H9 (cell line): ENCODE data around the gene TRAK1. TPM values are rescaled to one million over a fixed set of nuclear protein-coding genes. Genes with fewer than 3 reads are reported as not detected.

Experiments
- DNase-seq: peaks from one replicate; pipeline ENCODE4 v3.0.0-alpha.2; 2017
- H2AFZ ChIP-seq: one replicate; pipeline ENCODE4 v1.6.1; 2013; ENCODE audit warnings: mild to moderate bottlenecking, low read length, control low read depth, moderate library complexity
- H2AK5ac ChIP-seq: 2 replicates; pipeline ENCODE4 v1.6.1; 2013; ENCODE audit warnings: low read length, control low read depth, mixed read lengths; ENCODE audit not compliant: insufficient read length
- H2BK120ac ChIP-seq: one replicate; pipeline ENCODE4 v1.6.1; 2013; ENCODE audit warnings: low read depth, mild to moderate bottlenecking, low read length, control low read depth, inconsistent platforms; ENCODE audit not compliant: poor library complexity, severe bottlenecking
- H2BK12ac ChIP-seq: 2 replicates; pipeline ENCODE4 v1.6.1; 2013; ENCODE audit warnings: low read length, control low read depth, mixed read lengths, low read depth; ENCODE audit not compliant: insufficient read length
- H2BK15ac ChIP-seq: 2 replicates; pipeline ENCODE4 v1.6.1; 2013; ENCODE audit warnings: low read depth, low read length, control low read depth
- H2BK20ac ChIP-seq: one replicate; pipeline ENCODE4 v1.6.1; 2013; ENCODE audit warnings: low read depth, mild to moderate bottlenecking, low read length, control low read depth, inconsistent platforms; ENCODE audit not compliant: poor library complexity, severe bottlenecking
- H2BK5ac ChIP-seq: 2 replicates; pipeline ENCODE4 v1.6.1; 2013; ENCODE audit warnings: low read length, control low read depth, mixed read lengths; ENCODE audit not compliant: insufficient read length
- H3K14ac ChIP-seq: 2 replicates; pipeline ENCODE4 v1.6.1; 2013; ENCODE audit warnings: low read length, control low read depth; ENCODE audit not compliant: insufficient read depth
- H3K18ac ChIP-seq: 2 replicates; pipeline ENCODE4 v1.6.1; 2013; ENCODE audit warnings: low read depth, mild to moderate bottlenecking, mixed read lengths, low read length, control low read depth; ENCODE audit not compliant: insufficient read length
- H3K23ac ChIP-seq: 2 replicates; pipeline ENCODE4 v1.6.1; 2013; ENCODE audit warnings: low read length, control low read depth, mixed read lengths, low read depth; ENCODE audit not compliant: insufficient read length
- H3K23me2 ChIP-seq: 2 replicates; pipeline ENCODE4 v1.6.1; 2013; ENCODE audit warnings: low read depth, mild to moderate bottlenecking, mixed read lengths, low read length, control low read depth; ENCODE audit not compliant: insufficient read length, poor library complexity, severe bottlenecking
- H3K27ac ChIP-seq: 2 replicates; pipeline ENCODE4 v1.5.1; 2013; ENCODE audit warnings: low read length, control low read depth, mixed read lengths, low read depth; ENCODE audit not compliant: insufficient read length
- H3K27me3 ChIP-seq: 2 replicates; pipeline ENCODE4 v1.6.1; 2013; ENCODE audit warnings: low read length, control low read depth, inconsistent platforms; ENCODE audit not compliant: insufficient read depth
- H3K4ac ChIP-seq: 2 replicates; pipeline ENCODE4 v1.6.1; 2013; ENCODE audit warnings: low read depth, mild to moderate bottlenecking, control low read depth, inconsistent platforms, low read length, moderate library complexity
- H3K4me1 ChIP-seq: 2 replicates; pipeline ENCODE4 v1.6.1; 2013; ENCODE audit warnings: low read length, control low read depth, inconsistent platforms; ENCODE audit not compliant: insufficient read depth
- H3K4me2 ChIP-seq: 2 replicates; pipeline ENCODE4 v1.6.1; 2013; ENCODE audit warnings: low read length, control low read depth, mixed read lengths; ENCODE audit not compliant: insufficient read length, insufficient read depth
- H3K56ac ChIP-seq: 2 replicates; pipeline ENCODE4 v1.6.1; 2013; ENCODE audit warnings: low read depth, mild to moderate bottlenecking, mixed read lengths, low read length, control low read depth; ENCODE audit not compliant: insufficient read length
- H3K79me1 ChIP-seq: 2 replicates; pipeline ENCODE4 v1.6.1; 2013; ENCODE audit warnings: low read depth, mild to moderate bottlenecking, moderate library complexity, low read length, control low read depth, inconsistent platforms; ENCODE audit not compliant: insufficient read depth, poor library complexity, severe bottlenecking
- H3K79me2 ChIP-seq: 2 replicates; pipeline ENCODE4 v1.6.1; 2013; ENCODE audit warnings: low read length, control low read depth, inconsistent platforms; ENCODE audit not compliant: insufficient read depth
- H3K9ac ChIP-seq: 2 replicates; pipeline ENCODE4 v1.6.1; 2013; ENCODE audit warnings: low read length, control low read depth, mixed read lengths; ENCODE audit not compliant: insufficient read length; ENCODE audit errors: extremely low read depth
- H3K9me3 ChIP-seq: one replicate; pipeline ENCODE4 v1.6.1; 2013; ENCODE audit warnings: low read depth, low read length, inconsistent platforms; ENCODE audit not compliant: control insufficient read depth
- H3T11ph ChIP-seq: one replicate; pipeline ENCODE4 v1.6.1; 2013; ENCODE audit warnings: mild to moderate bottlenecking, low read length, control low read depth, inconsistent platforms
- H4K20me1 ChIP-seq: one replicate; pipeline ENCODE4 v1.6.1; 2013; ENCODE audit not compliant: control insufficient read depth, insufficient read length, insufficient read depth
- H4K5ac ChIP-seq: 2 replicates; pipeline ENCODE4 v1.6.1; 2013; ENCODE audit warnings: low read depth, mild to moderate bottlenecking, mixed read lengths, low read length, control low read depth; ENCODE audit not compliant: insufficient read length
- H4K8ac ChIP-seq: replicated peaks from 2 replicates; pipeline ENCODE4 v1.6.1; 2013; ENCODE audit warnings: low read length, control low read depth, mixed read lengths, low read depth; ENCODE audit not compliant: insufficient read length
- H4K91ac ChIP-seq: 2 replicates; pipeline ENCODE4 v1.6.1; 2013; ENCODE audit warnings: low read depth, mild to moderate bottlenecking, moderate library complexity, mixed read lengths, low read length, control low read depth; ENCODE audit not compliant: insufficient read length
- H3K27ac Mint-ChIP-seq, 3 experiments: 2 replicates in 2 of 3; 3 replicates in 1 of 3; pipeline ENCODE4 v1.8.0; 2020 to 2021; ENCODE audit warnings: mixed read lengths in 3 of 3, mild to moderate bottlenecking in 1 of 3, moderate library complexity in 1 of 3
- H3K27me3 Mint-ChIP-seq: 2 replicates; pipeline ENCODE4 v1.8.0; 2021; ENCODE audit warnings: low read depth, mild to moderate bottlenecking, moderate library complexity, mixed read lengths
- H3K36me3 Mint-ChIP-seq, 3 experiments: 2 replicates in 2 of 3; 3 replicates in 1 of 3; pipeline ENCODE4 v1.8.0; 2020 to 2021; ENCODE audit warnings: low read depth in 3 of 3, mixed read lengths in 3 of 3; ENCODE audit not compliant: insufficient read depth in 1 of 3
- H3K4me1 Mint-ChIP-seq, 2 experiments: 2 replicates each; pipeline ENCODE4 v1.8.0; 2020; ENCODE audit warnings: mixed read lengths in 2 of 2
- H3K4me3 Mint-ChIP-seq, 2 experiments: 2 replicates in 1 of 2; 3 replicates in 1 of 2; pipeline ENCODE4 v1.8.0; 2020 to 2021; ENCODE audit warnings: mild to moderate bottlenecking in 2 of 2, mixed read lengths in 2 of 2, moderate library complexity in 1 of 2
- H3K9me3 Mint-ChIP-seq, 2 experiments: 2 replicates in 1 of 2; 3 replicates in 1 of 2; pipeline ENCODE4 v1.8.0; 2020; ENCODE audit warnings: mild to moderate bottlenecking in 2 of 2, mixed read lengths in 2 of 2, moderate library complexity in 1 of 2
- CTCF ChIP-seq: fragments of 200-600 bp; sonication (generic); conservative IDR thresholded peaks from 3 replicates; pipeline ENCODE4 v1.8.0; 2021; ENCODE audit warnings: antibody characterized with exemption, mild to moderate bottlenecking
- WGBS: extraction: QIAGEN DNeasy Blood & Tissue Kit; methylation state at CpG from one replicate; pipeline ENCODE4 v1.1.7; 2013; ENCODE audit warnings: missing lambda C conversion rate, low lambda C conversion rate, mixed read lengths; ENCODE audit not compliant: insufficient read length; ENCODE audit errors: extremely low coverage; 5-methylcytosine and 5-hydroxymethylcytosine counted together
- total RNA-seq: library from RNA; stranded (reverse); gene quantifications from 2 replicates; pipeline ENCODE4 v1.2.1, GENCODE V29; 2021

Gene TRAK1
- total RNA-seq, 1 experiment from 2014 or later = 34.2 TPM

- Mint-ChIP-seq H3K27me3 (no peaks in the 10 kb centered on the region; the same call in 1 of the 2 replicates), H3K4me1 (peaks cover 7 to 11% of the 10 kb centered on the region in 2 experiments), H3K27ac (peak overlapping the region in 1 of 3 experiments; percentile 29; a peak in 1 of 7 replicates), H3K9me3 (no peaks in the 10 kb centered on the region), H3K4me3 (no peak overlapping the region), H3K36me3 (no peaks in the 10 kb centered on the region)
- Histone ChIP-seq H3K79me2 (no peaks in the 10 kb centered on the region), H4K91ac (no peak overlapping the region), H3K18ac (no peak overlapping the region), H4K5ac (no peak overlapping the region), H2BK12ac (no peak overlapping the region), H3K9me3 (no peaks in the 10 kb centered on the region), H2BK120ac (no peak overlapping the region), H2AFZ (no peak overlapping the region), H3K14ac (no peak overlapping the region), H3K9ac (no peak overlapping the region), H3K27me3 (no peaks in the 10 kb centered on the region), H3K23ac (no peak overlapping the region), H3K4ac (no peak overlapping the region), H3K4me2 (no peak overlapping the region), H2BK20ac (no peak overlapping the region), H2BK15ac (no peak overlapping the region), H4K8ac (no peak overlapping the region), H3K4me1 (no peaks in the 10 kb centered on the region), H3K56ac (no peak overlapping the region), H3K23me2 (no peaks in the 10 kb centered on the region), H2BK5ac (no peak overlapping the region), H4K20me1 (no peaks in the 10 kb centered on the region), H3K27ac (no peak overlapping the region), H2AK5ac (no peak overlapping the region), H3K79me1 (peaks cover 3% of the 10 kb centered on the region), H3T11ph (no peak overlapping the region)
- no CpG with 5 or more reads among the region's 7 CpGs for WGBS
- DNase-seq = no peak
- no peak for TF ChIP-seq CTCF
These were observed 52.3 kb downstream of the TRAK1 start for GRCh38 chr3:42143440-42143839.
